ENCODE results near the gene GUCY1A2.

DNA sequence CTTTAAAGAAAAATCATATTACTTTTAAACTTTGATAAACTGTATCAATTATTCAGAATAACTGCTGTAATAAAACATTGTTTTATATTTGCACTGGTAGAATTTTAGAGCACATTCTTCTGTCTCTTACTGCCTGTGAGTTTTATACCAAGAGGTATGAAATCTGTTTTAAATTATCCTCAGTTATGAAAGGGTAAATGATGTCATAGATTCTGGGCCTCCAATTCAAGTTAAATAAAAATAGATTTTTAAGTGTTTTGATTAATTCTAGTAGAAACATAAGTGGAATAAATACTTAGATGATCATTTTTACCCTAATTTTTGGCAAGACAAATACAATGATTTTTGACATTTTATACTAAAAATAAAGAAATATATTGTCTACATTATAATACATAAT is 93.0 kb downstream of the GUCY1A2 start:
- TF ChIP-seq, protein P1, sequence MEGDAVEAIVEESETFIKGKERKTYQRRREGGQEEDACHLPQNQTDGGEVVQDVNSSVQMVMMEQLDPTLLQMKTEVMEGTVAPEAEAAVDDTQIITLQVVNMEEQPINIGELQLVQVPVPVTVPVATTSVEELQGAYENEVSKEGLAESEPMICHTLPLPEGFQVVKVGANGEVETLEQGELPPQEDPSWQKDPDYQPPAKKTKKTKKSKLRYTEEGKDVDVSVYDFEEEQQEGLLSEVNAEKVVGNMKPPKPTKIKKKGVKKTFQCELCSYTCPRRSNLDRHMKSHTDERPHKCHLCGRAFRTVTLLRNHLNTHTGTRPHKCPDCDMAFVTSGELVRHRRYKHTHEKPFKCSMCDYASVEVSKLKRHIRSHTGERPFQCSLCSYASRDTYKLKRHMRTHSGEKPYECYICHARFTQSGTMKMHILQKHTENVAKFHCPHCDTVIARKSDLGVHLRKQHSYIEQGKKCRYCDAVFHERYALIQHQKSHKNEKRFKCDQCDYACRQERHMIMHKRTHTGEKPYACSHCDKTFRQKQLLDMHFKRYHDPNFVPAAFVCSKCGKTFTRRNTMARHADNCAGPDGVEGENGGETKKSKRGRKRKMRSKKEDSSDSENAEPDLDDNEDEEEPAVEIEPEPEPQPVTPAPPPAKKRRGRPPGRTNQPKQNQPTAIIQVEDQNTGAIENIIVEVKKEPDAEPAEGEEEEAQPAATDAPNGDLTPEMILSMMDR (IDR thresholded peaks at IDR 0.05), result no peak
- TF ChIP-seq POLR2A (IDR thresholded peaks at IDR 0.05) (no peak), EP300 (IDR thresholded peaks at IDR 0.05) (no peak)
